ENCODE data around the gene NINJ2. TPM values are rescaled to one million over a fixed set of nuclear protein-coding genes. Genes with fewer than 3 reads are reported as not detected.

NINJ2 gene
- total RNA-seq, 2 experiments from 2014 or later, result 2.2 to 2.5 TPM

- DNase-seq, result no peak
- CTCF ChIA-PET, result interaction anchor here (1.0 to 4.0 kb wide), 4 partner anchors 38 to 98 kb away, joined by 3 to 32 read pairs (median 6); partner anchors contain the start of gene WNK1
- peak overlapping the region; percentile 72 for H3K4me3 Mint-ChIP-seq
- peaks cover 1% of the 10 kb centered on the region for H3K36me3 Mint-ChIP-seq (ENCODE audit: low read depth)
- no peaks in the 10 kb centered on the region for H3K9me3 Mint-ChIP-seq
- intact Hi-C loops (cut with micrococcal nuclease), result loop anchor here (2.0 to 5.0 kb wide), 3 partner anchors 43 to 118 kb away; no protein-coding TSS in a partner anchor
- H3K27me3 Mint-ChIP-seq, result no peaks in the 10 kb centered on the region
- H3K27ac Mint-ChIP-seq, result peak overlapping the region; percentile 97
- H3K4me1 Mint-ChIP-seq (ENCODE audit: low read depth), result peaks cover 72% of the 10 kb centered on the region
- TF ChIP-seq, protein P1, sequence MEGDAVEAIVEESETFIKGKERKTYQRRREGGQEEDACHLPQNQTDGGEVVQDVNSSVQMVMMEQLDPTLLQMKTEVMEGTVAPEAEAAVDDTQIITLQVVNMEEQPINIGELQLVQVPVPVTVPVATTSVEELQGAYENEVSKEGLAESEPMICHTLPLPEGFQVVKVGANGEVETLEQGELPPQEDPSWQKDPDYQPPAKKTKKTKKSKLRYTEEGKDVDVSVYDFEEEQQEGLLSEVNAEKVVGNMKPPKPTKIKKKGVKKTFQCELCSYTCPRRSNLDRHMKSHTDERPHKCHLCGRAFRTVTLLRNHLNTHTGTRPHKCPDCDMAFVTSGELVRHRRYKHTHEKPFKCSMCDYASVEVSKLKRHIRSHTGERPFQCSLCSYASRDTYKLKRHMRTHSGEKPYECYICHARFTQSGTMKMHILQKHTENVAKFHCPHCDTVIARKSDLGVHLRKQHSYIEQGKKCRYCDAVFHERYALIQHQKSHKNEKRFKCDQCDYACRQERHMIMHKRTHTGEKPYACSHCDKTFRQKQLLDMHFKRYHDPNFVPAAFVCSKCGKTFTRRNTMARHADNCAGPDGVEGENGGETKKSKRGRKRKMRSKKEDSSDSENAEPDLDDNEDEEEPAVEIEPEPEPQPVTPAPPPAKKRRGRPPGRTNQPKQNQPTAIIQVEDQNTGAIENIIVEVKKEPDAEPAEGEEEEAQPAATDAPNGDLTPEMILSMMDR (IDR thresholded peaks at IDR 0.05), result no peak
- peak; percentile 10 for ATAC-seq
- POLR2A ChIA-PET, result interaction anchor here (0.8 to 3.9 kb wide), 9 partner anchors 9 to 136 kb away, joined by 3 to 29 read pairs (median 5); partner anchors contain the start of gene WNK1
Measured at GRCh38 chr12:673849-674248, 10.6 kb upstream of the NINJ2 start.

DNA sequence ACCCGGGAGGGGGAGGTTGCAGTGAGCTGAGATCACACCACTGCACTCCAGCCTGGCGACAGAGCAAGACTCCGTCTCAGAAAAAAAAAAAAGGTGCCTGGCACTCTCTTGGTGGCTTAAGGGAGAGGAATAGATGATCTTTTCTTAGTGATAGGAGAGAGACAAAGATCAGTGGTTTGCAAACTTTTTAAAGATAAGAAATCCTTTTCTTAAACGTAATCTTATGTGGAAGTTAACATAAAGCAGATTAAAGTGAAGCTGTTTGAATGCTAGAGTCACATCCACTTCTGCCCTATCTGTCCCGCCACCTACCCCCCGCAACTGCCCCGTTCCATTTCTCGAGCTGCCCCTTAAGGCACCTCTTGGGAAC lies 6.3 kb upstream of the NINJ2 start:
- Mint-ChIP-seq H3K9me3 (no peaks in the 10 kb centered on the region), H3K36me3 (ENCODE audit: low read depth) (peaks cover 1% of the 10 kb centered on the region), H3K4me3 (no peak overlapping the region), H3K27ac (peak overlapping the region; percentile 87), H3K27me3 (no peaks in the 10 kb centered on the region), H3K4me1 (ENCODE audit: low read depth) (peaks cover 81% of the 10 kb centered on the region)
- POLR2A ChIA-PET, result interaction anchor here (1.0 to 5.3 kb wide), 10 partner anchors 16 to 99 kb away, joined by 3 to 54 read pairs (median 4); partner anchors contain the start of gene WNK1
- DNase-seq (no peak), ATAC-seq (no peak)
- CTCF ChIA-PET, result interaction anchor here (0.6 to 4.4 kb wide), 8 partner anchors 26 to 155 kb away, joined by 3 to 88 read pairs (median 3); partner anchors contain the start of gene WNK1
- intact Hi-C loops (cut with micrococcal nuclease), result loop anchor here (5.0 kb wide), 1 partner anchor 92 kb away; no protein-coding TSS in a partner anchor
- TF ChIP-seq, protein P1 (IDR thresholded peaks at IDR 0.05), result no peak

- intact Hi-C loops (cut with micrococcal nuclease), result loop anchor here (5.0 kb wide), 1 partner anchor 91 kb away; no protein-coding TSS in a partner anchor
- no peaks in the 10 kb centered on the region for H3K27me3 Mint-ChIP-seq
- ChIA-PET POLR2A (interaction anchor here (0.9 to 5.3 kb wide), 8 partner anchors 9 to 281 kb away, joined by 3 to 54 read pairs (median 5); partner anchors contain the start of genes RAD52 and WNK1), CTCF (interaction anchor here (0.7 to 4.4 kb wide), 14 partner anchors 53 to 148 kb away, joined by 3 to 88 read pairs (median 4); partner anchors contain the start of gene WNK1)
- no peak overlapping the region for H3K4me3 Mint-ChIP-seq
- DNase-seq (no peak), ATAC-seq (no peak)
- peak overlapping the region; percentile 88 for H3K27ac Mint-ChIP-seq
- peaks cover 79% of the 10 kb centered on the region for H3K4me1 Mint-ChIP-seq (ENCODE audit: low read depth)
- TF ChIP-seq, protein P1 (IDR thresholded peaks at IDR 0.05), result no peak
- H3K36me3 Mint-ChIP-seq (ENCODE audit: low read depth), result peaks cover 1% of the 10 kb centered on the region
- H3K9me3 Mint-ChIP-seq, result no peaks in the 10 kb centered on the region
Measured at GRCh38 chr12:668090-668481, 4.8 kb upstream of the NINJ2 start.

DNA sequence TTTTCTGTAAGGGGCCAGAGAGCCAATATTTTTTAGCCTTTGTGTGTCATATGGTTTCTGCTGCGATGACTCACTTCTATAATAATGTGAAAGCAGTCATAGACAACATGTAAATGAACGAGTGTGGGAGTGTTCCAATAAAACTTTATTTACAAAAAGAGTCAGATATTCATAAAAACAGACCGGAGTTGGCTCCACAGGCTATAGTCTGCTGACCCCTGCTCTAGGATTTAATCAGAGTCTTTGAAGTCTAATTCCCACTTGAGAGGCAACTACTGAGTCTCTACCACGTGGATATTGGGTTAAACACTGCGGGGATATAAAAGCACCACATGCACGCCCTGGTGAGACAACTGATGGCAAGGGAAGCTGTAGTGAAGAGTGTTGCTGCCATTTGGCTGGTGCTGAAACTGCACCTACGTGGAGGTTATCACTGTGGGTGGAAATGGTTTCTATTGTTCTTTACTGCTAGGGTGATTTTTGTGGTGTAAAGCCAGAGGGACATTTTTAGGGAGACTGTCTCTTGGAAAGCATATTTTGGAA lies 3.6 kb upstream of the NINJ2 start:
- ChIA-PET POLR2A (interaction anchor here (0.6 to 5.3 kb wide), 8 partner anchors 13 to 283 kb away, joined by 3 to 54 read pairs (median 4); partner anchors contain the start of genes RAD52 and WNK1), CTCF (interaction anchor here (0.7 to 4.4 kb wide), 11 partner anchors 19 to 148 kb away, joined by 3 to 88 read pairs (median 4); partner anchors contain the start of gene WNK1)
- Mint-ChIP-seq H3K27ac (peak overlapping the region; percentile 88), H3K4me1 (ENCODE audit: low read depth) (peaks cover 75% of the 10 kb centered on the region), H3K4me3 (peak overlapping the region; percentile 47), H3K27me3 (no peaks in the 10 kb centered on the region), H3K36me3 (ENCODE audit: low read depth) (peaks cover 1% of the 10 kb centered on the region), H3K9me3 (no peaks in the 10 kb centered on the region)
- peak; percentile 56 for DNase-seq
- peak; percentile 49 for ATAC-seq
- intact Hi-C loops (cut with micrococcal nuclease), result loop anchor here (5.0 kb wide), 1 partner anchor 90 kb away; no protein-coding TSS in a partner anchor
- TF ChIP-seq, protein P1 (IDR thresholded peaks at IDR 0.05), result no peak
